GM18519 (cell line): ENCODE data around the gene C1QBP.
A peak's percentile ranks its signal among the peaks of the same experiment; 100 is the strongest.
"Not testable (repeated sequence)": the region's sequence is repeated elsewhere in the genome, so short reads cannot be mapped to it uniquely, and the experiment has no call there.

Source experiments
- ATAC-seq: cut with Tn5 transposase; IDR thresholded peaks from one replicate; pipeline ENCODE4 v1.9.1; 2021; ENCODE audit warnings: mild to moderate bottlenecking, moderate library complexity; ENCODE audit not compliant: unreplicated experiment, low FRiP score

Gene C1QBP

GRCh38 chr17:5438716-5439445 lies at the start of gene C1QBP:
Gene C1QBP, minus strand, starts transcription at chr17:5439155. Its CDS starts 82 bp downstream, at chr17:5439073.
- ATAC-seq: peak; percentile 63

DNA sequence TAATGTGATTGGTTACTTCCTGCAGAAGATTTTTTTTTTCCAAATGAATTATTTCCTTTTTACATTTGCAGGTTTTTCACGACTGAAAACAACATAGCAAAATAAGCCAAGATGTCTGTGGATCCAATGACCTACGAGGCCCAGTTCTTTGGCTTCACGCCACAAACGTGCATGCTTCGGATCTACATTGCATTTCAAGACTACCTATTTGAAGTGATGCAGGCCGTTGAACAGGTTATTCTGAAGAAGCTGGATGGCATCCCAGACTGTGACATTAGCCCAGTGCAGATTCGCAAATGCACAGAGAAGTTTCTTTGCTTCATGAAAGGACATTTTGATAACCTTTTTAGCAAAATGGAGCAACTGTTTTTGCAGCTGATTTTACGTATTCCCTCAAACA lies 49.8 kb upstream of the C1QBP start:
- no peak for ATAC-seq

DNA sequence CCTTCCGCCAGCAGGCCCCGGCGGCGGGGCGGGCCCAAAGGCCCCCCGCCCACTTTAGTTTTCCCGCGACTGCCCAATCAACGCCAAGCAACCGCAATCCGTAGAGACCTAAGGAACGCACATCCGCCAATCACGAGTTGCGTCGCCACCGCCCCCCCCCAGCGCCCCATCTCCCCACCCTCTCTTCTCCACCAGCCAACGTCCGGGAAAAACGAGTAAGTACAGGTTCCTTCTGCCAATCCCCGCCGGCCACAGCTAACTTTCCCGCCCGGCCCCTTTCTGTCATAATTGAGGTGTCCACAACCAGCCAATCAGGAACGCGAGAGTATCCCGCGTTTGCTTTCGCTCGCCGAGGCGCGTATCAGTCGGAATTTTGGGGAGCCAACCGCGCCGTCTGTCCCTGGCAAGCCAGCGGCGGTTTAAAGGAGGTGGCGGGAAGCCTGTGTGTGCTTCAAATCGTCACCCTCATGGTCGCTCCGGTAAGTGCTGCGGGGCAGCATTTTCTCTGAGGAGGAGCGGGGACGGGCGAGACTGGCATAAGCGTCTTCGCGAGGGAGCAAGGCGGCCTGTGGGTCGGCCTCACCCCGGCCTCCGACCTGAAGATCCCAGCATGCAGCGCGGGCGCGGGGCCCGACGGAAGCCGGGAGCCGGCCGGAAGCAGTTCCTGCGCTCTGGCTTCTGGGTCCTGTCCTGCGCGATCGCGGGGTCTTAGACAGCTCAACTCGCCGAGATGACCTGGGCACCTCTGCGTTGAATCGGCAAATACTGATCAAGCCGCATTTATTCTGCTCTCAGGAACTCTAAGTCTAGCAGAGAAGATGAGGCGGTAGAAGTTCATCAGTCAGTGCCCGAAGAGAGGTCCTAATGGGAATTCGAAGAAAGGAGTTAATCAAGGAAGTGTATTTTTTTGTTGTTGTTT lies 47.5 kb upstream of the C1QBP start, which contains the start of gene MIS12:
Gene MIS12 (plus strand): TSS at position 361 of the 919 bp plus-strand sequence. CDS start 2,297 bp downstream, outside the sequence.
- peak; percentile 61 for ATAC-seq

DNA sequence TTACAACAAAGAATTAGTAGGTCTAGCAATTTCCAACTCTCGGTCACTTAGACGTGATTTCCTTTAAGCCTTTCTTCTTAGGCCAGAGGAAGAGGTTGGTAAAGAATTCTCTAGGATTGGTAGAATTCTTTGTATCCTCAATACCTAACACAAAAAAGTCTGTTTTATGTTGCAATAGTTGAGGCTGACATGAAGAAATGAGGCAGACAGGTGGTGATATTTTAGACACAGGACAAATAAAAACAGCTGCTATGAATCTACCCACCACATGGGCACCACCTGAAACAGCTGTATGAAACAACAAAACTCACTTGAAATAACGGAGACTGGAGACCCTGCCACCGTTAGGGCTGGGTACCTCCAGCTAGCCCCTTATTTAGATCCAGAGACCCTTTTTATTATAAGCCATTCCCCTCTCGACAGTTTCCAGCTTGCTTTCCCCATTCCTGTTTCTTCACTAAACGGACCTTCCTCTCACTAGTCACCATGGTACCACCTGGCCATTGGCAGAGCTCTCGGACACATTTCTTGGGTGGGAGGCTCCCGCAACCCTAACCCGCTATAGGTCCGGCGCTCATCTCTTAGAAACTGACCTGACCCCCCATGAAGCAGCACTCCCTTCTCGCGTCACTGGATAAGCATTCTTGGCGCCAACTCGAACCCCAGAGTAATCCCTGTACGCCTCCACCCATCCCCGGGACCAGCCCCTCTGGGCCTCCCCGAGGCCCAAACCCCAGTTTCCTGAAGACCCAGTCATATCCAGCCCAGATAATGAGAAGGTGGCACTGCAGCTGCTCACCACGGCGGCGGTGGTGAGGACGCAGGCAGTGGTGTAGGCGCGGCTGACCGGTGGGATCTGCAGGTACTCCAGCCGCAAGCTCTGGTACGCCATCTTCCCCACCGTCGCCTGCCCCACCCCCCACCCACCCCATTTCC lies 46.6 kb upstream of the C1QBP start, which contains the start of gene DERL2:
Gene DERL2 (minus strand): TSS at position 909 of the 936 bp plus-strand sequence. CDS start 17 bp downstream, at position 892.
- ATAC-seq: peak; percentile 22

- no peak for ATAC-seq
Measured at GRCh38 chr17:5481451-5481850, 42.5 kb upstream of the C1QBP start.

GRCh38 chr17:5480962-5481361 lies 42.0 kb upstream of the C1QBP start:
- no peak for ATAC-seq

DNA sequence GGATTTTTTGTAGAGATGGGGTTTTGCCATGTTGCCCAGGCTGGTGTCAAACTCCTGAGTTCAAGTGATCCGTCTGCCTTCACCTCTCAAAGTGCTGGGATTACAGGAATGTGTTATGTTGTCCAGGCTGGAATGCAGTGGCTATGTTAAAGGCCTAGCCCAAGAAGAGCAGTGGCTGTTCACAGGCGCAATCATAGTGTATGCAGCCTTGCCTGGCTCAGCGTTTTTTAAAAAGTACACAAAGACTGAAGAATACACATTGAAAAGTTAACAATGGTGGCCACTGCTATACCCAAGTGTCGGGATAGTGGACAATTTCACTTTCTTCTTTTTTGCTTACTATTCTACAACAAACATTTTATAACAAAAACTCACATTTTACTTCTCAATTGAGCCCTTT lies 40.0 kb upstream of the C1QBP start:
- ATAC-seq: no peak

- no peak for ATAC-seq
Measured at GRCh38 chr17:5473906-5474305, 35.0 kb upstream of the C1QBP start.

GRCh38 chr17:5472511-5472910 lies 33.6 kb upstream of the C1QBP start:
- ATAC-seq: no peak

GRCh38 chr17:5468075-5468473 lies 29.1 kb upstream of the C1QBP start:
- no peak for ATAC-seq

- ATAC-seq: no peak
Measured at GRCh38 chr17:5467416-5467815, 28.5 kb upstream of the C1QBP start.

DNA sequence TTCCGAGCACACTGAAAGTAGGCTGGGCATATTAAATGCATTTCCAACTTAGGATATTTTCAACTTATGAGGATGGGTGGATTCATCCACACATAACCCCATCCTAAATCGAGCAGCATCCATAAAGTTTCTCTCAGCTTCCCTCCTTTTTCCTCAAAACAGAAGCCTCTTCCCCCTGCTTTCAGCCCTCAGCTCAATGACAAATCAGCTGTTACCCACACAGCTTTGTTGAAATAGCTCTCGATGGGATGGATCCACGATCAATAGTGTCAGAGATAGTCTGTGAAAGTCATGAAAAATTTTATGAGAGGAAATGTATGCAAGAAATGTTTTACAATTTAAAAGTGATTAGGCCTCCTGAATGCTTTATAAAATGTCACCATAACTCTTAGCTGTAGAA lies 27.3 kb upstream of the C1QBP start:
- no peak for ATAC-seq

GRCh38 chr17:5464717-5465507 lies 26.0 kb upstream of the C1QBP start:
- ATAC-seq: no peak

DNA sequence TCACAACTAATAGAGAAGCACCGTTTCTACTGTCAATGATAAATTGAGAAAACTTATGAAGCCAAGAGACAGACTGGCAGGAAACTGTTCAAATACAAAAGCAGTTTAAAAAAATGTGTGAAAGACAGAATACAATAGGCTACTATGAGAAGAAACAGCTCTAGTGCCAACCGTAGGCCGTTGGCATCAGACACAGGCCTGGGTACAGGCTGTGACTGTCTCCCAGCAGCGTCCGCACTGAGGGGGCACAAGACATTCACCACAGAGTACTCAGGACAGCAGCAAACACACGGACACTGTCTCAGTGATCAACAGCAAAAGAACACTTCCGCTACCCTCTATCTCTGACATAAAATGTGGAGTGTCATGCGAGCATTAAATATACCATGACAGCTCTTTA lies 7.8 kb upstream of the C1QBP start:
- ATAC-seq: no peak

- ATAC-seq: no peak
Measured at GRCh38 chr17:5444209-5444608, 5.3 kb upstream of the C1QBP start.

DNA sequence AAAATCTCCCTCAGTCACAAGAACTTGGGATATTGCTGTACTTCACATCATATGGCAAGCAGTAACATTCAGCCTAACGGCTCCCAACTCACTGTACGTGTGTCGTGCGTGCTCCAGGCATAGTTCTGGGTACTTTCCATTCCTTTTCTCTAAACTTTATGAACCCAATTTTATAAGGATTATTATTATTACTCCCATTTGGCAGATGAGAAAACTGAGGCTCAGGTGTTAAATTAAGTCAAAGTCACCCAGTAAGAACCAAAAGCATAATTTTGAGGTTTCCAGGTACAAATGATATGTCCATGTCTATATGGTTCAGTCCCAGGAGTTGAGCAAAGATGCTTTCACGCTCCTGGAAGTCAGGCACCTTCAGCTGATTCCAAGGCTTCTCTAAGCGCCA lies 4.8 kb upstream of the C1QBP start:
- no peak for ATAC-seq

GRCh38 chr17:5439446-5439764 lies 450 bp upstream of the C1QBP start:
- no peak for ATAC-seq

DNA sequence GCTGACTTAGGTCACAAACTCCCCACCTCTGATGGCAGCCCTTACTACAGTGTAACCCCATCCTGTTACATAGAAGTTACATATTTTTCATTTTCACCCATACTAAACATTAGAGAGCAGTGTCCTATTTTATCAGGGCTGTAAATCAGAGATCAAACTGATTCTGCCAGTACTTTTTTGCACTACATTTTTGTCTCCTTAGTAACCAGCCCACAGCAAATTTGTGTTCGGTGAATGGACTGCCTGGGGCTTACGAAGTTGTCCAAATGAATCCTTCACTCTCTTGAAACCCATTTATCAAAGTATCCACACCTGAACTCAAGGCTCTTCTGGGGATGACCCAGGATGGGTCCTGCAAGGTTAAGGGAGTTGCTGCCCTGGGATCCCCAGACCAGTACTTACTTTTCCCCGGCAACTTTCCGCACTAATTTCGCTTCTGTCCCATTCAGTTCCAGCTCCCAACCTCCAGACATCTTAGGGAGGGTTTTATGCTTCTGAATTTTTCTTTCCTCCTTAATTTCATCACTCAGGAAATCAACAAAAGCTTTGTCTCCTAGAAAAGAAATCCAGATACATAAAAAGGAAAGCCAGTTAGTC lies 1.1 kb downstream of the C1QBP start:
- no peak for ATAC-seq

DNA sequence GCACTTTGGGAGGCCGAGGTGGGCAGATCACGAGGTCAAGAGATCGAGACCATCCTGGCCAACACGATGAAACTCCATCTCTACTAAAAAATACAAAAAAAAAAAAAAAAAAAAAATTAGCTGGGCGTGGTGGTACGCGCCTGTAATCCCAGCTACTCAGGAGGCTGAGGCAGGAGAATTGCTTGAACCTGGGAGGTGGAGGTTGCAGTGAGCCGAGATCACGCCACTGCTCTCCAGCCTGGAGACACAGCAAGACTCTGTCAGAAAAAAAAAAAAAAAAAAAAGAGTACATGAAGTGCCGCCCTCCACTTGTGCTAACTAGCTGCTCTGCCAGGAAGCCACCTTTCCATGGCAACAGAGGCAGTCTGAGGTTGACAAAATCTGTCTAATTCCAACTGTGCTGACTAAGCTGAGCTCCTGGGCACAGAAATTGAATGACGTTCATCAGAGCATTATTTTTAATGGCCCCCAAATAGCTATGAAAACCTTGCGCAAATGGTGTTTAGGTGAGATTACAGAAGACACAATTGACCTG lies 3.1 kb downstream of the C1QBP start:
- not testable (repeated sequence) for ATAC-seq
